HCEC 1CT (cell line): Measurements from ENCODE around the gene SIRT3.
"Not testable (repeated sequence)": the region's sequence is repeated elsewhere in the genome, so short reads cannot be mapped to it uniquely, and the experiment has no call there.

Source experiments
- DNase-seq: peaks from one replicate; pipeline ENCODE4 v3.0.0-alpha.2; 2017

Gene SIRT3

GRCh38 chr11:200224-201003 lies 35.7 kb downstream of the SIRT3 start:
- no peak for DNase-seq

GRCh38 chr11:199782-200181 lies 36.4 kb downstream of the SIRT3 start:
- DNase-seq, result no peak

GRCh38 chr11:199004-199581 lies 37.0 kb downstream of the SIRT3 start:
- DNase-seq, result no peak

- DNase-seq, result no peak
These were observed 37.8 kb downstream of the SIRT3 start for GRCh38 chr11:198236-198806.

- DNase-seq, result no peak
These were observed 38.4 kb downstream of the SIRT3 start for GRCh38 chr11:197741-198235.

GRCh38 chr11:196786-197731 lies 39.1 kb downstream of the SIRT3 start:
- DNase-seq, result no peak

GRCh38 chr11:193481-193880 lies 42.7 kb downstream of the SIRT3 start:
- not testable (repeated sequence) for DNase-seq

- DNase-seq, result not testable (repeated sequence)
These were observed 43.4 kb downstream of the SIRT3 start, which contains the start of gene SCGB1C1 for GRCh38 chr11:192674-193128. SCGB1C1 (plus strand) TSS chr11:193078; CDS start chr11:193100, 22 bp downstream.

- not testable (repeated sequence) for DNase-seq
These were observed 44.4 kb downstream of the SIRT3 start for GRCh38 chr11:191490-192478.

GRCh38 chr11:190546-190945 lies 45.6 kb downstream of the SIRT3 start:
- not testable (repeated sequence) for DNase-seq

GRCh38 chr11:189843-190311 lies 46.3 kb downstream of the SIRT3 start:
- not testable (repeated sequence) for DNase-seq

GRCh38 chr11:189200-189783 lies 46.9 kb downstream of the SIRT3 start:
- DNase-seq, result not testable (repeated sequence)

GRCh38 chr11:180242-180641 lies 55.9 kb downstream of the SIRT3 start:
- DNase-seq, result not testable (repeated sequence)
